ENCODE data around the gene SLAMF7. TPM values are rescaled to one million over a fixed set of nuclear protein-coding genes. Genes with fewer than 3 reads are reported as not detected.

Gene SLAMF7
- total RNA-seq, 2 donors from 2014 or later, result 0.98 TPM; not detected in 1

GRCh38 chr1:160774886-160775719 lies 36.1 kb downstream of the SLAMF7 start:
- no peaks in the 10 kb centered on the region for H3K9me3 ChIP-seq
- no peak for TF ChIP-seq CTCF (IDR thresholded peaks at IDR 0.05)
- no peaks in the 10 kb centered on the region for H3K36me3 ChIP-seq
- no peak for DNase-seq (ENCODE audit: low spot score)
- H3K27me3 ChIP-seq, result no peaks in the 10 kb centered on the region
- no peaks in the 10 kb centered on the region for H3K4me1 ChIP-seq
- H3K27ac ChIP-seq, result no peak overlapping the region
- no peak overlapping the region for H3K4me3 ChIP-seq

DNA sequence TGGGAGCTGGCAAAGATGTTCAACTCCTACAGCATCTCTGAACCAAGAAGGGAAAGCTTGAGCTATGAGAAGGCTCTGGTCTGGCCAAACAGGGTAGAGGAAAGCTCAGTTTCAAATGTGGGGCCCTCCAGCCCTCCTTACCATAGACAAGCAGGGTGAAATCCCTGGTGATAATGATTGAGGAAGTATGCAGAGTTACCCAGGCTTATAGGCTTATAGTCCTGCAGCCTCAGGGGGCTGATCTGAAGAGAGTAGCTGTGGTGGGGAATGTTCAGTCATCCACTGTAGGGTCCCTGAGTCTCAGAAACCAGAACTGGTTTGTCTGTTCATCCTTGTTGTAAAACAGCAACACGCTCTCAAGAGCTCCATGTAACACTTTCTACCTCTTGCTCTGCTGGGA lies 37.1 kb downstream of the SLAMF7 start:
- H3K4me1 ChIP-seq, result no peaks in the 10 kb centered on the region
- no peak for DNase-seq (ENCODE audit: low spot score)
- no peak for TF ChIP-seq CTCF (IDR thresholded peaks at IDR 0.05)
- no peak overlapping the region for H3K4me3 ChIP-seq
- H3K27me3 ChIP-seq, result no peaks in the 10 kb centered on the region
- no peaks in the 10 kb centered on the region for H3K9me3 ChIP-seq
- H3K36me3 ChIP-seq, result no peaks in the 10 kb centered on the region
- H3K27ac ChIP-seq, result no peak overlapping the region

DNA sequence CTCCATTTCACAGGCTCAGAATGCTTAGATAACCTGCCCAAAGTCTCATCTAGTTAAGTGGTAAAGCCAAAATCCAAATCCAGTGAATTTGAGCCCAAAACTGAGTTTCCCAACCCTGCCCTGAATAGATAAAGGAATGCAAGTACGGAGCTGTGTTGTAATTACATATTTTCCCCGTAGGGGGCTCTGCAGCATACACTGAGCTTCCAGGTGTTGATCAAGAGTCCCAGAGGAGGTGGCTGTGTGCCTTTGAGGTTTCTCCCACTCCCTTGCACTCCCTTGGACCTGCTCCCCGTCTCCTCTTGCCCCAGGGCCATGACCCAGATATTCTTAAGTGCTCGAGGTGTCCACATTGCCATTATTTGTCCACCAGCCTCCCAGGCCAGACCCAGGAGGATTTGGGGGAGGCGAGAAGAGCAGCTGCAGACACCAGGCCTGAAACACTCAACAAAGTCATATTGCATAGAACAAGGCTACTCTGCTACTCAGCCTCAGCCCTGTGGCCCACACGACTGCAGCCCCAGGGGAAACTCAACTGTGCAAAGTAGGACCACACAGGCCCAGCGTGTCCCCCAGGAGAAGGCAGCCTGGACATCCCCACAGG lies 38.5 kb downstream of the SLAMF7 start:
- no peak for DNase-seq (ENCODE audit: low spot score)
- peak in 1 of 2 donors; percentile 39 for TF ChIP-seq CTCF (IDR thresholded peaks at IDR 0.05)
- Histone ChIP-seq H3K9me3 (no peaks in the 10 kb centered on the region), H3K4me3 (no peak overlapping the region), H3K27me3 (no peaks in the 10 kb centered on the region), H3K27ac (no peak overlapping the region), H3K36me3 (no peaks in the 10 kb centered on the region), H3K4me1 (no peaks in the 10 kb centered on the region)

- H3K4me1 ChIP-seq, result no peaks in the 10 kb centered on the region
Measured at GRCh38 chr1:160778976-160779375, 39.9 kb downstream of the SLAMF7 start.

DNA sequence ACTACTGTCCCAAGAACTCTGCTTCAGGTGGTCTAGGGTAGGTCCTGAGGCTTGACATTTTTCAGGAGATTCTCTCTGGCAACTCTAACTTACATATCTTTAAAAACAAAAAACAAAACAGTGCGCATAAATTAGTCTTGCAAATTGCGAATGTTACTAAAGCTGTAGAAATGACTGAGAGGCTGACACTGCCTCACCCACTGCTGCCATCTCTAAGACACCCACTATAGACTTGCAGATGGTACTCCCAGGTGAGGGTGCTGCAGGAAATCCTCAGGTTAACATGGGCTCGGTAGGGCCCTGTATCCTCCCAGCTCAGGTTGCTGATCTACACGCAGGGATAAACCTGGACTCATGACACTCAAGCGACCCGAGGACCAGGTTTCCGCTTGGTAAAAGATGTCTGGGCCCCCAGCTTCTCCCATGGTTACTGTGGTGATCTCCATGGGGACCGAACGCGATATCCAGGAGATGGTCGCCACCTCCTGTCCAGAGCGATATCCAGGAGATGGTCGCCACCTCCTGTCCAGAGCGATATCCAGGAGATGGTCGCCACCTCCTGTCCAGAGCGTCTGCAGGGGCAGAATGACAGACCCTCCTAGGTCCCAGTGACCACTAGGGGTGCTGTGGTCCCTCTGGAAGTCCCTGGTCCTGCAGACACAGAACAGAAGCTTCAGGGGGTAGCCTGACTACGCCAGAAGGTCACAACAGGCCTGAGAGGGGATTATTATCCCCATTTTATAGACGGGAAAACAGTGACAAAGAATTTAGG lies 40.8 kb downstream of the SLAMF7 start:
- DNase-seq (ENCODE audit: low spot score), result no peak
- peak in 1 of 2 donors; percentile 23 for TF ChIP-seq CTCF (IDR thresholded peaks at IDR 0.05)
- Histone ChIP-seq H3K4me3 (no peak overlapping the region), H3K27me3 (no peaks in the 10 kb centered on the region), H3K9me3 (no peaks in the 10 kb centered on the region), H3K36me3 (no peaks in the 10 kb centered on the region), H3K4me1 (no peaks in the 10 kb centered on the region), H3K27ac (no peak overlapping the region)

More at GRCh38 chr1:160778976-160779375, 39.9 kb downstream of the SLAMF7 start:
- Histone ChIP-seq H3K27me3 (no peaks in the 10 kb centered on the region), H3K36me3 (no peaks in the 10 kb centered on the region), H3K27ac (no peak overlapping the region), H3K4me3 (no peak overlapping the region), H3K9me3 (no peaks in the 10 kb centered on the region)
- no peak for TF ChIP-seq CTCF (IDR thresholded peaks at IDR 0.05)
- no peak for DNase-seq (ENCODE audit: low spot score)
